Heart left ventricle (tissue), 16 donors: ENCODE results near the gene KCNAB2. TPM values are rescaled to one million over a fixed set of nuclear protein-coding genes. Genes with fewer than 3 reads are reported as not detected.
A peak's percentile ranks its signal among the peaks of the same experiment; 100 is the strongest.

ENCODE experiments used
- ATAC-seq, 4 donors: fragments of 200-7000 bp; cut with Tn5 transposase; one replicate each; pipeline ENCODE4 v1.9.1; 2020 to 2022; ENCODE audit warnings: moderate library complexity in 4 of 4, mild to moderate bottlenecking in 3 of 4, moderate number of reproducible peaks in 1 of 4
- DNase-seq, 5 donors: peaks; one replicate each; pipeline ENCODE4 v3.0.0-alpha.2; 2020
- H3K27ac ChIP-seq, 12 donors: fragments of 200-600 bp; sonication (generic) in 4 of 12; one replicate each; pipeline versions ENCODE4 v1.5.0 to v1.8.0; 2016 to 2022; ENCODE audit warnings: mild to moderate bottlenecking in 2 of 12
- H3K27me3 ChIP-seq, 9 donors: fragments of 200-600 bp; sonication (generic) in 2 of 9; one replicate each; pipeline versions ENCODE4 v1.5.1 to v1.8.0; 2016 to 2022; ENCODE audit warnings: mild to moderate bottlenecking in 3 of 9
- H3K36me3 ChIP-seq, 9 donors: fragments of 200-600 bp; sonication (generic) in 2 of 9; one replicate each; pipeline versions ENCODE4 v1.5.0 to v1.8.0; 2018 to 2022; ENCODE audit warnings: mild to moderate bottlenecking in 2 of 9
- H3K4me1 ChIP-seq, 12 donors: fragments of 200-600 bp; sonication (generic) in 4 of 12; one replicate each; pipeline versions ENCODE4 v1.5.0 to v1.8.0; 2016 to 2022; ENCODE audit warnings: mild to moderate bottlenecking in 3 of 12
- H3K4me3 ChIP-seq, 12 donors: fragments of 200-600 bp; sonication (generic) in 4 of 12; one replicate each; pipeline versions ENCODE4 v1.5.0 to v1.8.0; 2017 to 2022; ENCODE audit warnings: mild to moderate bottlenecking in 9 of 12, moderate library complexity in 4 of 12
- H3K9me3 ChIP-seq, 12 donors: fragments of 200-600 bp; sonication (generic) in 4 of 12; one replicate each; pipeline versions ENCODE4 v1.5.0 to v1.8.0; 2016 to 2022; ENCODE audit warnings: mild to moderate bottlenecking in 1 of 12
- POLR2A ChIP-seq, 2 donors: fragments of 450-650 bp; IDR thresholded peaks; one replicate each; pipeline ENCODE4 v1.6.1; 2017; ENCODE audit warnings: antibody characterized with exemption in 2 of 2, mild to moderate bottlenecking in 2 of 2, moderate library complexity in 2 of 2
- WGBS, 4 donors: extraction: QIAGEN DNeasy Blood & Tissue Kit in 2 of 4; methylation state at CpG; one replicate each; pipeline versions ENCODE4 v1.1.5 to v1.1.7; 2013 to 2018; 5-methylcytosine and 5-hydroxymethylcytosine counted together
- intact Hi-C, 10 donors: fragments of 100-400 bp; cut with DNase I; formaldehyde crosslinking; loops; one replicate each; pipeline versions ENCODE4 v1.11.1 to v1.14.2; 2022
- polyA plus RNA-seq, 2 donors: library from polyadenylated mRNA; stranded (reverse); fragments of 200-250 nt; gene quantifications; one replicate each; pipeline ENCODE4 v1.2.3, GENCODE V29; 2013
- total RNA-seq, 9 donors: library from RNA; depleted of rRNA in 2 of 9; stranded (reverse); fragments of >200 nt in 2 of 9; fragmentation: NEBNext Ultra II Directional in 3 of 9; extraction: Animal tissue kit (Norgen Biotek cat#: 25700) in 3 of 9; gene quantifications; one replicate each; pipeline versions ENCODE4 v1.1.0 to v1.2.4, GENCODE V29; 2016 to 2023
- TF ChIP-seq, protein P1 (sequence below), 12 donors: fragments of 200-600 bp; sonication (generic) in 4 of 12; IDR thresholded peaks; one replicate each; pipeline versions ENCODE4 v1.5.0 to v1.8.0; 2018 to 2022; ENCODE audit warnings: antibody characterized with exemption in 12 of 12, mild to moderate bottlenecking in 5 of 12
- donor health status: ischemic (EF 13 %, LVEDD 7.1; RV severe dilation, severe dysfunction).
- donor health status: healthy with polysubstance abuse.
- donor health status: DM: no; HTN: yes; CAD: no.
- donor health status: DM: no; HTN: no; CAD: no.
- donor health status: ischemic (EF 25% LVEDD 6.9; RV normal size, moderate dysfunction).
- donor health status: ischemic (EF 25% LVEDD 5.7; RV mildly dilated, moderate dysfunction).
- donor health status: healthy.
- donor health status: DM: yes; HTN: yes; CAD: no.
- donor health status: ischemic (EF 35%, LVEDD 5.7; RV mildly dilated, moderate dysfunction).
- donor health status: nonischemic (EF 11% LVEDD 7.7; RV severe dilation, severe dysfunction).
- donor health status: DM: yes; HTN: yes; CAD: no.
- donor health status: PGD.
- donor health status: ischemic (EF 29% LVEDD 5.4; RV normal size, mild dysfunction).
- donor health status: nonischemic (EF 23%, LVEDD 6.1; RV moderate dilation, normal function).

Gene KCNAB2
- total and polyA plus RNA-seq, 11 donors, result 10.7 to 51.4 (median 27.2) TPM

DNA sequence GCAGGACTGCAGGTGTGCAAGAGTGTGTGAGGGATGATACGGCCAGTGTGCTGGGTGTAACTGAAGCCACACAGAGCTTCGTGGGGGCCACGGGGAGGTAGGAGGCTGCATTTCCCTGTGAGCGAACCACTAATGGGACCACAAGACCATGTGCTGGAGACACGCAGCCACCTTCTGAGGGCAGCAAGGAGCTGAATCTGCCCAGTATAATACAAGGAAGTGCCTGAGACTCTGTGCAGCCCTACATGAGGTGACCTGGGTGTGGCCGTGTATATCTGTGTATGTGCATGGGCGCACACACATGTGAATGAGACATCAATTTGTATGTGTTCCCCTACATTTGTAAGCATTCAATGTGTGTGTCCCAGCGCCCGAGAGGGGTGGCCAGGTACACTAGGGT is 83.6 kb downstream of the KCNAB2 start:
- peak in 2 of 5 donors; percentile 1 to 25 for DNase-seq
- TF ChIP-seq, protein P1, sequence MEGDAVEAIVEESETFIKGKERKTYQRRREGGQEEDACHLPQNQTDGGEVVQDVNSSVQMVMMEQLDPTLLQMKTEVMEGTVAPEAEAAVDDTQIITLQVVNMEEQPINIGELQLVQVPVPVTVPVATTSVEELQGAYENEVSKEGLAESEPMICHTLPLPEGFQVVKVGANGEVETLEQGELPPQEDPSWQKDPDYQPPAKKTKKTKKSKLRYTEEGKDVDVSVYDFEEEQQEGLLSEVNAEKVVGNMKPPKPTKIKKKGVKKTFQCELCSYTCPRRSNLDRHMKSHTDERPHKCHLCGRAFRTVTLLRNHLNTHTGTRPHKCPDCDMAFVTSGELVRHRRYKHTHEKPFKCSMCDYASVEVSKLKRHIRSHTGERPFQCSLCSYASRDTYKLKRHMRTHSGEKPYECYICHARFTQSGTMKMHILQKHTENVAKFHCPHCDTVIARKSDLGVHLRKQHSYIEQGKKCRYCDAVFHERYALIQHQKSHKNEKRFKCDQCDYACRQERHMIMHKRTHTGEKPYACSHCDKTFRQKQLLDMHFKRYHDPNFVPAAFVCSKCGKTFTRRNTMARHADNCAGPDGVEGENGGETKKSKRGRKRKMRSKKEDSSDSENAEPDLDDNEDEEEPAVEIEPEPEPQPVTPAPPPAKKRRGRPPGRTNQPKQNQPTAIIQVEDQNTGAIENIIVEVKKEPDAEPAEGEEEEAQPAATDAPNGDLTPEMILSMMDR (IDR thresholded peaks at IDR 0.05), result no peak
- no peak for TF ChIP-seq POLR2A (IDR thresholded peaks at IDR 0.05)
- peaks cover 0 to 12% (median 0%) of the 10 kb centered on the region in 12 donors for H3K9me3 ChIP-seq
- no peaks in the 10 kb centered on the region for H3K36me3 ChIP-seq
- no peak overlapping the region for H3K27ac ChIP-seq
- intact Hi-C loops, result no loop called here
- peaks cover 0 to 12% (median 0%) of the 10 kb centered on the region in 12 donors for H3K4me1 ChIP-seq
- H3K4me3 ChIP-seq, result no peak overlapping the region
- no peak for ATAC-seq
- WGBS, 4 donors, result 82 to 96% (median 86%) methylated on average over 8 to 9 of the region's 9 CpGs
- H3K27me3 ChIP-seq, result peaks cover 0 to 27% (median 0%) of the 10 kb centered on the region in 9 donors

DNA sequence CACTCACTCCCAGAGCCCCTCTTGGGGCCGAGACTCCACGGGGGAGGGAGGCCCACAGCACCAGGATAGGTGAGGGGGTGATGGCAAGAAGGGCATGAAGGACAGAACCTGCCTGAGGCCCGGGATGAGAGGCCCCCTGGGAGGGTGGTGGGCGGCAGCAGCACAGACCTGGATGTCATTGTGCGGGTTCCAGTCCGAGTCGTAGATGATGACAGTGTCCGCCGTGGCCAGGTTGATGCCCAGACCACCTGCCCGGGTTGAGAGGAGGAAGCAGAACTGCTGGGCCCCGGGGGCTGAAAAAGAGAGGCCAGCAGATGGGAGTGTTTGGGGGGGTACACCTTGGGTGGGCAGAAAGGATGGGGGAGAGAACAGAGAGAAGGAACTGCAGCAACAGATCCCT is 84.3 kb downstream of the KCNAB2 start:
- Histone ChIP-seq H3K27ac (no peak overlapping the region), H3K36me3 (no peaks in the 10 kb centered on the region), H3K4me3 (no peak overlapping the region), H3K4me1 (peaks cover 0 to 12% (median 0%) of the 10 kb centered on the region in 12 donors), H3K9me3 (peaks cover 0 to 12% (median 0%) of the 10 kb centered on the region in 12 donors), H3K27me3 (peaks cover 0 to 28% (median 0%) of the 10 kb centered on the region in 9 donors)
- DNase-seq, result peak in 3 of 5 donors; percentile 5 to 42 (median 21)
- no peak for ATAC-seq
- TF ChIP-seq, protein P1 (IDR thresholded peaks at IDR 0.05), result no peak
- TF ChIP-seq POLR2A (IDR thresholded peaks at IDR 0.05), result no peak
- intact Hi-C loops, result no loop called here
- WGBS, 4 donors, result 74 to 84% (median 79%) methylated on average over 10 to 11 of the region's 11 CpGs

DNA sequence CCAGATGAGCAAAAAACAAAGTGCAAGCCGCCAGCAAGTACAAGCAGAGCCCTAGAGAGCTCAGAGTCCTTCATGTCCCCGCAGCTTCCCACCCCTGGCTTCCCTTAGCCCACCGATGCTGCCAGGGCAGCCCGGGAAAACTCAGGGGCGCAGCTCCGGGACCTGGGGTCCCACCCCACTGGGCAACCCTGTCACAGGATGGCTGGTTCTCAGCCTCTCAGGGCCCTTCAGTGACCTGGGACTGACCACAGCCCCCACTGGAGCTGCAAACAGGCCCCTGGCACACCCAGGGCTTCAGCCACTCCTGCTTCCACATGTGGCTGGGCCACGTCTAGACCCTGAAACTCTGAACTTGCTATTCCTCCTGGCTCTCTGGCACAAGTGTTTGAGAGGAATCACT is 84.9 kb downstream of the KCNAB2 start:
- no peak for ATAC-seq
- peak in 2 of 5 donors; percentile 8 to 54 for DNase-seq
- Histone ChIP-seq H3K27ac (no peak overlapping the region), H3K36me3 (no peaks in the 10 kb centered on the region), H3K27me3 (peaks cover 0 to 27% (median 0%) of the 10 kb centered on the region in 9 donors), H3K9me3 (peaks cover 0 to 12% (median 0%) of the 10 kb centered on the region in 12 donors), H3K4me3 (no peak overlapping the region), H3K4me1 (peaks cover 0 to 12% (median 0%) of the 10 kb centered on the region in 12 donors)
- intact Hi-C loops, result no loop called here
- no peak for TF ChIP-seq POLR2A (IDR thresholded peaks at IDR 0.05)
- TF ChIP-seq, protein P1 (IDR thresholded peaks at IDR 0.05), result no peak
- WGBS, 4 donors, result 84 to 85% (median 84%) methylated on average over 7 of the region's 7 CpGs; no CpG with 5 or more reads in 1 of the 4 donors

DNA sequence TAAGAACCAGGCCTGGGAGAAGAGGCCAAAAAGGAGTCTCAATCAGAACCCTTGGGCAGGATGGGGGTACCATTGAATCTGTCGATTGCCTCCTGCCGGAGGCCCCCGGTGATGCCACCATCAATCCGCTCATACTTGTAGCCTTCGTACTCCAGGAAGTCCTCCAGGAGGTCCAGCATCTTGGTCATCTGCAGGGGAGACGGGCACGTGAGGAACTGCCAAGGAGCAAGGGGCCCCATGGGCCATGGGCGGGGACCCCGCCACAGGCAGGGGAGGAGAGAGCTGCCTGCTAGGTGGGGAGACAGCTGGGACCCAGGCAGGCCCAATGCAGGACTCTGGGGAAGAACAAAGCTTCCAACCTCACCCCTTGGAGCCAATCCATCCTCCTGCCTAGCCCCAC is 85.9 kb downstream of the KCNAB2 start:
- Histone ChIP-seq H3K4me1 (peaks cover 0 to 12% (median 0%) of the 10 kb centered on the region in 12 donors), H3K9me3 (peaks cover 0 to 12% (median 0%) of the 10 kb centered on the region in 12 donors), H3K27ac (no peak overlapping the region), H3K27me3 (peaks cover 0 to 22% (median 0%) of the 10 kb centered on the region in 9 donors), H3K36me3 (no peaks in the 10 kb centered on the region), H3K4me3 (no peak overlapping the region)
- DNase-seq (peak in 1 of 5 donors; percentile 28), ATAC-seq (no peak)
- whole genome bisulfite sequencing, 4 donors, result 86 to 100% (median 89%) methylated on average over 5 to 9 of the region's 9 CpGs
- no peak for TF ChIP-seq POLR2A (IDR thresholded peaks at IDR 0.05)
- TF ChIP-seq, protein P1 (IDR thresholded peaks at IDR 0.05), result no peak
- intact Hi-C loops, result no loop called here
